ENCODE data around the gene MERTK.
"Not testable (repeated sequence)": the region's sequence is repeated elsewhere in the genome, so short reads cannot be mapped to it uniquely, and the experiment has no call there.

GRCh38 chr2:111872806-111873205 lies 25.6 kb upstream of the MERTK start:
- TF ChIP-seq CTCF (conservative IDR thresholded peaks at IDR 0.05 in 1 of 2, IDR thresholded peaks at IDR 0.05 in 1 of 2; ENCODE audit: low read depth in 1 of 2, low read length in 2 of 2); EZH2 (IDR thresholded peaks at IDR 0.05; ENCODE audit: low read length, missing control alignments): not testable (repeated sequence)
